HG02852 (cell line): ENCODE results near the gene MPHOSPH9.
"Not testable (repeated sequence)": the region's sequence is repeated elsewhere in the genome, so short reads cannot be mapped to it uniquely, and the experiment has no call there.

Experiments
- ATAC-seq: cut with Tn5 transposase; IDR thresholded peaks from one replicate; pipeline ENCODE4 v1.9.1; 2021; ENCODE audit warnings: mild to moderate bottlenecking, moderate library complexity; ENCODE audit not compliant: unreplicated experiment

MPHOSPH9 gene

GRCh38 chr12:123261196-123261595 is 28.3 kb upstream of the MPHOSPH9 start:
- no peak for ATAC-seq

DNA sequence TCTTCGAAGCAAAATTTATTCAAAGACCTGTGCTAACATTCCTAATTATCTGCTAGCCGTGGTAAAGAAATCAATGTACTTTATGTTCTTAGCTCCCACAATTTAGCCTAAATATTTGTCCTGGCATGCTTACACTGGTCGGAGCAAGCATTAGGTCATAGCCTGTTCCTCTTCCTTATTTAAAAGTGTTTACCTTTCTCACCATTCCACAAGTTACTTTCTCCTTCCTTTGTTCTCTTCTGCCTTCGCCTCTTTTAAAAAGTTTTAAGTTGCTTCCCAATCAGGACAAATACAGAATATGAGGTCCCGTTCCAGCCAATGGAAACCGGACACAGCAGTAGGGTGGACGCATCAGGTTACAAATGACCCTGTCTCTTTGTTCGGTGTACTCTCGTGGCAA is 27.1 kb upstream of the MPHOSPH9 start:
- no peak for ATAC-seq

DNA sequence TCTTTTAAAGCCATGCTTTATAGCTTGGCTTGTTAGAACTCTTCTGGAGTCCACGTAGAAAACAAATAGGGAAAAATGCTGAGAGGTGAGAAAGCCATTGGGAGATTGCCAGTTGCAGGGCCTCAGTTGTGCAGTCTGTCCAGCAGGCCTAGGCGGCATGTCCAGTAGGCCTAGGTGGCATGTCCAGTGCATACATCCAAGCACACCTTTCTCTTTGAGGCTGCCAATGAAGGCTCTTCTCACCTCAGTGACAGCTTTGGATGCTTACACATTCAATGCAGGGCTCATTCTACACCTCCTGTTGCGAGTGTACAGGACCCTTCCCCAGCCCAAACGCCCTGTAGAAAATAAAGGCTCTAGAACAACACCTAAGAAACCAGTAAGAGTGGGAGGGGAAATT is 25.7 kb upstream of the MPHOSPH9 start:
- no peak for ATAC-seq

- no peak for ATAC-seq
Observed at GRCh38 chr12:123254853-123255446, 22.0 kb upstream of the MPHOSPH9 start.

GRCh38 chr12:123253641-123254459 is 20.9 kb upstream of the MPHOSPH9 start:
- no peak for ATAC-seq

DNA sequence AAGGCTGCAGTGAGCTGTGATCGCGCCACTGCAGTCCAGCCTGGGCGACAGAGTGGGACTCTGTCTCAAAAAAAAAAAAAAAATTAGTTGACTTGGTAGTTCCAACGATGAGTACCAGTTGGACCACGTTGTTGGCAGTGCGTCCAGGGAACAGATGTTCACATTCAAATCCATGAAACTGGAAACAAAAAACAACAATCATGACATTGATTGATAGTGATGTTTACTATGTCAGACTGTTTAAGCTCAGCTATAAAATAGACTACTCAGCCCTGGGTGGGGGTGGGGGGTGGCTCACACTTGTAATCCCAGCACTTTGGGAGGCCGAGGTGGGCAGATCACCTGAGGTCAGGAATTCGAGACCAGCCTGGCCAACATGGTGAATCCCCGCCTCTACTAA is 19.4 kb upstream of the MPHOSPH9 start:
- not testable (repeated sequence) for ATAC-seq

DNA sequence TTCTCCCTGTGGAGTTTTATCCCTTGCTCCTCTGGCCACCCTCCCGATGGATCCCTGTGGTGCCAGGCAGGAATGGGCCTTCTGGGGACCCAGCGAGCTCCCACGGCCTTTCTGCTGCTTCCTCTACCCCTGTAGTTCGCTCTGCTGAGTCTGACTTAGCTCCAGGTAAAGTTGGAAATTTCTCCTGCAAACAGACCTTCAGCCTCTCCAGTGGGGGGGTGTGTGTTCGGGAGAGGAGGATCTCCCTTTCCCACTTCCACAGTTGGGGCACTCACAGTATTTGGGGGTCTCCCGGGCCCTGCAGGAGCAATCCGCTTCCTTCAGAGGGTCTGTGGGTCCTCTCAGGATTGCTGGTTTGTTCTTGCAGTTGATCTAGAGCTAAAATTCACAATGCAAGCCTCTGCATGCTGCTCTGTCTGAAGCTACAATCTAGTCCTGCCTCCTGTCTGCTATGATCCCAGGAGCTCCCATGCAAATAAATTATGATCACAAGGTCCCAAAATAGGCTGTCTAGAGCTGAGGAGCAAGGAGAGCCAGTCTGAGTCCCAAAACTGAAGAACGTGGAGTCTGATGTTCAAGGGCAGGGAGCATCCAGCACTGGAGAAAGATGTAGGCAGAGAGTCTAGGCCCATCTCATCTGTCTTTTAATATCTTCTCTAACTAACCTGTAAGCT is 18.6 kb upstream of the MPHOSPH9 start:
- ATAC-seq: no peak

DNA sequence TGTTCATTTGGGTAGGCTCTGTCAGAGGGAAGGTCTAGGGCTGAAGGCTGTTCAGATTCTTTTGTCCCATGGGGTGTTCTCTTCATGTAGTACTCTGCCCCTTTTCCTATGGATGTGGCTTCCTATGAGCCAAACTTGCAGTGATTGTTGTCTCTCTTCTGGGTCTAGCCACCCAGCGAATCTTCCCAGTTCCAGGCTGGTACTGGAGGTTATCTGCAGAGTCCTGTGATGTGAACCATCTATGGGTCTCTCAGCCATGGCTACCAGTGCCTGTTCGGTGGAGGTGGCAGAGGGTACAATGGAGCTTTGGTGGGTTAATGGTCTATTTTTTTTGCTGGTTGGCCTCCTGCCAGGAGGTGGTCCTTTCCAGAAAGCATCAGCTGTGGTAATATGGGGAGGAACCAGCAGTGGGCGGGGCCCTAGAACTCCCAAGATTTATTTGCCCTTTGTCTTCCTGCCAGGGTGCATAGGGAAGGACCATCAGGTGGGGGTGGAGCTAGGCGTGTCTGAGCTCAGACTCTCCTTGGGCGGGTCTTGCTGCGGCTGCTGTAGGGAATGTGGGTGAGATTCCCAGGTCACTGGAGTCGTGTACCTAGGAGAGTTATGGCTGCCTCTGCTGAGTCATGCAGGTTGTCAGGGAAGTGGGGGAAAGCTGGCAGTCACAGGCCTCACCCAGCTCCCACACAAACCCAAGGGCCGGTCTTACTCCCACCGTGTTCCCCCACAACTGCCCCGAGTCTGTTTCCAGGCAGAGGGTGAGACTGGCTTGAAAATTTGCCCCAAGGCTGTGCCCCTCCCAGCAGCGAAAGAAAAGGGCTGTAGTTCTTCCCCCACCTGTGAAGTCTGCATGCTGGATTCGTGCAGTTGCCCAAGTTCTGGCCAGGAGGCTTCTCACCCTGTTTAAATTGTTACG is 17.8 kb upstream of the MPHOSPH9 start:
- no peak for ATAC-seq

DNA sequence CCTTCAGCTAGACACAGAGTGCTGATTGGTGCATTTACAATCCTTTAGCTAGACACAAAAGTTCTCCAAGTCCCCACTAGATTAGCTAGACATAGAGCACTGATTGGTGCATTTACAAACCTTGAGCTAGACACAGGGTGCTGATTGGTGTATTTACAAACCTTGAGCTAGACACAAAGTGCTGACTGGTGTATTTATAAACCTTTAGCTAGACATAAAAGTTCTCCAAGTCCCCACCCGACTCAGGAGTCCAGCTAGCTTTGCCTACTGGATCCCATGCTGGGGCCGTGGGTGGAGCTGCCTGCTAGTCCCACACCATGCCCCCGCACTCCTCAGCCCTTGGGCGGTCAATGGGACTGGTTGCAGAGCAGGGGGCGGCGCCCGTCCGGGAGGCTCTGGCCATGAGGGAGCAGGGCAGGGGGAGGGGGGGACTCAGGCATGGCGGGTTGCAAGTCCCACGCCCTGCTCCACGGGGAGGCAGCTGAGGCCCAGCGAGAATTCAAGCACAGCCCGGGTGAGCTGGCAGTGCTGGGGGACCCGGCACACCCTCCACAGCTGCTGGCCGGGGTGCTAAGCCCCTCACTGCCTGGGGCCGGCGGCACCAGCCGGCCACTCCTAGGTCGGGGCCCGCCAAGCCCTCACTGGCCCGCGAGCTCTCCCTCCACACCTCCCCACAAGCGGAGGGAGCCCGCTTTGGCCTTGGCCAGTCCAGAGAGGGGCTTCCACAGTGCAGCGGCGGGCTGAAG is 16.2 kb upstream of the MPHOSPH9 start:
- ATAC-seq: not testable (repeated sequence)

- not testable (repeated sequence) for ATAC-seq
Observed at GRCh38 chr12:123248129-123248528, 15.2 kb upstream of the MPHOSPH9 start.

- ATAC-seq: no peak
Observed at GRCh38 chr12:123245678-123246077, 12.7 kb upstream of the MPHOSPH9 start.

- no peak for ATAC-seq
Observed at GRCh38 chr12:123243671-123244262, 10.8 kb upstream of the MPHOSPH9 start.

DNA sequence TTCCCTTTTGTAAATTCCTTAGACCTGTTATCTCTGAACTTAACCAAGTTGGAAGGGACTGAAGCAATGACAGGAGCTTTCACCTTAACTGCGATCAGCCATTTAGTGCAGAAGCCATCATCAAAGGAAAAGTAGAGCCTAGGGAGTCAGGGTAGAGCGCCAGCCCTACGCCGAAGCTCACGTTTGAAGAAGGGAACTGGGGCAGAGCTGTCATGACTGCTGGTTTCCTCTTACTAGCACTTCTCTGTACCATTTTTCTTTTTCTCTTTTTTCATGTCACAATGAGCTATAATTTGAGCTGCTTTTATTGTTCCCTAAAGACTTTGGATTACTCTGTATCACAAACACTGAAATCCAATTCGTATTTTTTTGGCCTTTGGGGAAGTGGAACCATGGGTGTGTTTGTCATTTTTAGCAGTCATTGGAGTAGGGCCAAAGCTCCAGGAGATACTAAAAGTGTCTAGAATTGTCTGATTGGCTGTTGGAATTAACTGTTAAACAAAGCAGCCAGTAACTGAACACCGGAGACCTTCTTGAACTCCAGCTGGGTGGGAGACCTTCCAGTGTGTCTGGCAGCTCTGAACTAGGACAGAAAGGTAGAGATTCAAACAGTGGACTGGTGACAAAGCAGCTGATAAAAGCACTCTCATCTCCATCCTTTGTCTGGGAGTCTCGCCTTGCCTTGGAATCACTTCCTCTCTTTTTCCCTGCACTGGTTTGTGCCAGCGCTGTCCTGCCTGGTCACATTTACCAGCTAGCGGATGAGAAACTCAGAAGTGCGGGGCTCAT is 9.4 kb upstream of the MPHOSPH9 start:
- no peak for ATAC-seq

DNA sequence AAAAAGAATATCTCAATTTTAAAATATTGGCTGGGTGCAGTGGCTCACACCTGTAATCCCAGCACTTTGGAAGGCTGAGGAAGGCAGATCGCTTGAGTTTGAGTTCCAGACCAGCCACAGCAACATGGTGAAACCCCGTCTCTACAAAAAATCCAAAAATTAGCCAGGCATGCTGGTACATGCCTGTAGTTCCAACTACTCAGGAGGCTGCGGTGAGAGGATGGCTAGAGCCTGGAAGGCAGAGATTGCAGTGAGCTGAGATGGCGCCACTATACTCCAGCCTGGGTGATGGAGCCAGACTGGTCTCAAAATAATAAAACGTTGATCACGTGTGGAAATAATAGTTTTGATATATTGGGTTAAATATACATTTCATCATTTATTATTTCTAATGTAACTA is 6.0 kb upstream of the MPHOSPH9 start:
- ATAC-seq: no peak

DNA sequence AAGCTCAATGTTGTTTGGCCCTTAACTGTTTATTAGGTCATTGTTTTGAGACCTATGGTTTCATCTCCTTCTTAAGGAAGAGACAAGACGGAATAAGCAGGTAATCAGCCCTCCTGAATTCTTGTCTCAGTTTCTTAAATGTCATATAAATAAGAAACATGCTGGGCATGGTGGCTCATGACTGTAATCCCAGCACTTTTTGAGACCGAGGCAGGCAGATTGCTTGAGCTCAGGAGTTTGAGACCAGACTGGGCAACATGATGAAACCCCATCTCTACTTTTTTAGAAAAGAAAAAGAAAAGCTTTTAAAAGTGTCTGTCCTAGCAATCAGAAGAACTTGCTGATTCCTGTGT is 5.4 kb upstream of the MPHOSPH9 start:
- ATAC-seq: no peak

DNA sequence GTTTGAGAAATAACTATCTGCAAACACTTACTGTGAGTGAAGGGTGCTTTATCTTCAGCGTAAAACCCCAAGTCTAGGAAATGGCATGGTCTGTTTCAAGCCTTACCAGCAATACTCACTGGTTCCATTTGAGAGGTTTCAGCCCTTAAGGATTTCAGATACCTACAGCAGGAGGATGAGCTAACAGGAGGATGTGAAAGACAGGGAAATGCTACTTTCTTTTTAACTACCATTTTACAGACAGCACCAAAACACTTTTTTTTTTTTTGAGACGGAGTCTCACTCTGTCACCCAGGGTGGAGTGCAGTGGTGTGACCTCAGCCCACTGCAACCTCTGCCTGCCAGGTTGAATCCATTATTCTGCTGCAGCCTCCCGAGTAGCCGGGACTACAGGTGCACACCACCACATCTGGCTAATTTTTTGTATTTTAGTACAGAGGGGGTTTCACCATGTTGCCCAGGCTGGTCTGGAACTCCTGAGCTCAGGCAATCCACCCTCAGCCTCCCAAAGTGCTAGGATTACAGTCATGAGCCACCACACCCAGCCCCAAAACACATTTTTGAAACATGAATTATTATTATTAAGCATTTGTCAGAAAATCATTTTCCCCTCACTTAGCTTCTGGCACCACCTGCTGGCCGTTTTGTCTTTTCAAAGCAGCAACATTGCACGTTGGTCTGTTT is 4.8 kb upstream of the MPHOSPH9 start:
- no peak for ATAC-seq

- ATAC-seq: peak; percentile 7
Observed at GRCh38 chr12:123233505-123234308, 766 bp upstream of the MPHOSPH9 start.

GRCh38 chr12:123232472-123232806 is 502 bp downstream of the MPHOSPH9 start:
- no peak for ATAC-seq
